Mucosa of rectum (tissue), 2 donors: ENCODE results near the gene PHRF1.

Experiments
- H3K27ac ChIP-seq, 2 donors: one replicate each; pipeline ENCODE4 v1.7.0; 2013; ENCODE audit warnings: inconsistent platforms in 2 of 2, low read depth in 2 of 2, low read length in 2 of 2
- H3K27me3 ChIP-seq, 2 donors: one replicate each; pipeline ENCODE4 v1.7.0; 2013; ENCODE audit warnings: low read length in 2 of 2; ENCODE audit not compliant: control insufficient read depth in 2 of 2, insufficient read depth in 2 of 2
- H3K36me3 ChIP-seq, 2 donors: one replicate each; pipeline ENCODE4 v1.7.0; 2013; ENCODE audit warnings: low read length in 2 of 2; ENCODE audit not compliant: control insufficient read depth in 2 of 2, insufficient read depth in 2 of 2
- H3K4me1 ChIP-seq, 2 donors: one replicate each; pipeline ENCODE4 v1.7.0; 2013; ENCODE audit warnings: low read length in 2 of 2, mild to moderate bottlenecking in 1 of 2; ENCODE audit not compliant: control insufficient read depth in 2 of 2, insufficient read depth in 2 of 2
- H3K4me3 ChIP-seq, 2 donors: one replicate each; pipeline ENCODE4 v1.7.0; 2013; ENCODE audit warnings: low read length in 2 of 2
- H3K9ac ChIP-seq, 2 donors: one replicate each; pipeline ENCODE4 v1.7.0; 2013; ENCODE audit warnings: low read length in 2 of 2, low read depth in 1 of 2, mild to moderate bottlenecking in 1 of 2
- H3K9me3 ChIP-seq, 2 donors: one replicate each; pipeline ENCODE4 v1.7.0; 2013; ENCODE audit warnings: low read length in 2 of 2; ENCODE audit not compliant: control insufficient read depth in 2 of 2
- donor health status: healthy.
- donor health status: Normal muscosa, but diverticular disease.

Gene PHRF1

DNA sequence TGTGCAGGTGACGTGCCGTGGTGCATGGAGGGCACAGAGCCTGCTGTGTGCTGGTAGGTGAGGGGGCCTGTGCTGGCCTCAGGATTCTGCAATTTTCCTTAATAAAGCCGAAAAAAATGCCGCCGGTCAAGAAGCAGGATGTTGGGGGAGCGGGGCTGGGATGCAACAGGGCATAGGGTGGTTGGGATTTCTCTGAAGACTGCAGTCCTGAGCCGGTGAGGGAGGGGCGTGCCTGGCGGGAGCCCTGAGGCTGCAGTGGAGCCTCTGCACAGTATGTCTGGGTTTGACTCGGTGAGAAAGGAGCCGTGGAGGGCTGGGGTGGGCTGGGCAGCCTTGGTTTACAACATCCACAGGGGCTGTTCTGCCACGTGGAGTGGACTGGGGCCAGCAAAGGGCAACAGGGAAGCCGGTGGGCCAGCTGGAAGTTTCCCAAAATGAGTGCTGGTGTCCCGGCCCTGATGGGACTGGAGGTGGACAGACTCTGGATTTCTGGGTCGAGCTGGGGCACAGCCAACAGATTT lies 47.1 kb downstream of the PHRF1 start:
- H3K9ac ChIP-seq, result peak overlapping the region in 1 of 2 donors; percentile 6
- peak overlapping the region in 1 of 2 donors; percentile 99 for H3K27ac ChIP-seq
- peaks cover 4 to 5% of the 10 kb centered on the region in 2 donors for H3K36me3 ChIP-seq
- peaks cover 0 to 4% of the 10 kb centered on the region in 2 donors for H3K27me3 ChIP-seq
- peaks cover 11 to 20% of the 10 kb centered on the region in 2 donors for H3K4me1 ChIP-seq
- H3K9me3 ChIP-seq, result no peaks in the 10 kb centered on the region
- peak overlapping the region in 1 of 2 donors; percentile 20 for H3K4me3 ChIP-seq

DNA sequence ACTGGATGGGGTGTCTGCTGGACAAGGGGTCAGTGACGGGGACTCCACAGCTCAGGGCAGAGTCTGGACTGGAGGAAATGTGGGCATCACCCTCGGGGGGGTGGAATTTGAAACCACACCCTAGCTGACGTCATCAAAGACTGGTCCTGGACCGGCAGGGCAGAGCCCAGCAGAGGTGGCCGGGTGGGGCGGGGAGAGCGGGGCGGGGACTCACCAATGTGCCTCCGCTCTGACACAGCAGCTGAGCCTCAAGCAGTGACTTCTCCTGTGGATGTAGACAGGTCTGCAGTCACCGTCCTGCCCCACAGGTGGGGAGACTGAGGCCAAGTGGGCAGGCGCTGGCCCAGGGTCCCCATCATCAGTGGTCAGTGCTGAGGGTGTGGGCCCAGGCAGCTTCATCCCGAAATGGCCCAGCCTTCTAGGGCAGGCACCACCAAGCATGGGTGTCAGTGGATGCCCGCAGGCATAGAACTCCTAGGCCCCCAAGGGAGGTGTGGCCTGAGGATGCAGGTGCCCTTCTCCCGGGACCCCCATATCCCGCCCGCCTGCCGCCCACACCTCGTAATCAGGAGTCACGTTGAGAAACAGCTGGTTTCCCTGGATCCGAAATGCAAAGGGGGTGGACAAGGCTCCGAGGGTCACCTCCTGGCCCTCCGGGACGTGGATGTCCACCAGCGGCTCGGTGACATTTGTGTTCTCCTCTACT lies 47.9 kb downstream of the PHRF1 start:
- H3K4me1 ChIP-seq, result peaks cover 11 to 20% of the 10 kb centered on the region in 2 donors
- peaks cover 0 to 4% of the 10 kb centered on the region in 2 donors for H3K27me3 ChIP-seq
- peak overlapping the region; percentile 96 to 99 for H3K27ac ChIP-seq
- H3K9ac ChIP-seq, result peak overlapping the region; percentile 77 to 81
- H3K4me3 ChIP-seq, result peak overlapping the region; percentile 69 to 76
- peaks cover 3 to 5% of the 10 kb centered on the region in 2 donors for H3K36me3 ChIP-seq
- H3K9me3 ChIP-seq, result no peaks in the 10 kb centered on the region

DNA sequence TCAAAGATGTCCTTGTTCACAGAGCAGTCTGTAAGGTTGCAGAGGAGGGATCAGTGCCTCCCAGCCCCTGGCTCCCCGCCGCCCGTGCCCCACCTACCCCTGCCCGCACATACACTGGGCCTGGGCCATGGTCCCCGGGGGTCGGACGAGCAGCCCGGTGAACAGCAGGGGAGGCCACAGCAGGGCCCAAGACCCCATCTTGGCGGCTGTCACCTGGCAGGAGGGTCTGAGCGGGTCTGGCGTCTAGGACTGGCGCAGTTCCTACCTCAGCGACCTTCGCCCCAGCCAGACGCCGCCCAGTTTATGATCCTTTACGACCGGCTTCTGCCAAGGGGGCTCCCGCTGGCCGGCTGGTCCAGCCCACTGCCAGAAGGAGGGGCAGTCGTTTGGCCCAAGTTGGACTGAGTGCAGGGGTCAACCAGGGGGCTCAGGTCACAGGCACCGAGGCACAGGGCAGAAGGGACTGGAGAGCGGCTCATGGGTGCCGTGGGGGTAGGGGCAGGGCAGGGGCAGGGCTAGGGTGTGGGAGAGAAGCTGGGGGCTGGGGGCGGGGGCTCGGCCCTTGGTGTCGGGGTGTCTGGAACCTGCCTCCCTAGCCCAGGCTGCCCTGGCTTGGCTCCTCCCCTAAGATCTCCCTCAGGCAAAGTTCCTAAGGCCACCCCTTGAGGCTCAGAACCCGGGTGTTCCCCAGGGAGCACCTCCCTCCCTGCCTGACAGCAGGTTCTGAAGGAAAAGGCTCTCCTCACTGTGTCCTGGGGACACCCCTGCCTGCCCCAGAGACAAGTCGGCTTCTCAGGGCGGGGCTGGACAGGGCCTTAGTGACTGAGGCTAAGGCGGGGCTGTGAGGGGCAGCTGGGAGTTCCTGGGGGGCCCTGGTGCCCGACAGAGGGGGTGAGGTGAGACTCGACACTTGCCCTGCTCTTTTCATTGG lies 48.7 kb downstream of the PHRF1 start, which contains the start of gene CDHR5:
Gene CDHR5, minus strand, starts transcription at position 251 of the 931 bp plus-strand sequence. Its CDS starts 53 bp downstream, at position 198.
- peaks cover 0 to 4% of the 10 kb centered on the region in 2 donors for H3K27me3 ChIP-seq
- H3K36me3 ChIP-seq, result peaks cover 3% of the 10 kb centered on the region in 2 donors
- no peaks in the 10 kb centered on the region for H3K9me3 ChIP-seq
- H3K9ac ChIP-seq, result peak within 1 kb of the TSS; percentile 77 to 81
- peak within 1 kb of the TSS; percentile 69 to 76 for H3K4me3 ChIP-seq
- peak within 1 kb of the TSS; percentile 96 to 99 for H3K27ac ChIP-seq
- H3K4me1 ChIP-seq, result peaks cover 11 to 20% of the 10 kb centered on the region in 2 donors

DNA sequence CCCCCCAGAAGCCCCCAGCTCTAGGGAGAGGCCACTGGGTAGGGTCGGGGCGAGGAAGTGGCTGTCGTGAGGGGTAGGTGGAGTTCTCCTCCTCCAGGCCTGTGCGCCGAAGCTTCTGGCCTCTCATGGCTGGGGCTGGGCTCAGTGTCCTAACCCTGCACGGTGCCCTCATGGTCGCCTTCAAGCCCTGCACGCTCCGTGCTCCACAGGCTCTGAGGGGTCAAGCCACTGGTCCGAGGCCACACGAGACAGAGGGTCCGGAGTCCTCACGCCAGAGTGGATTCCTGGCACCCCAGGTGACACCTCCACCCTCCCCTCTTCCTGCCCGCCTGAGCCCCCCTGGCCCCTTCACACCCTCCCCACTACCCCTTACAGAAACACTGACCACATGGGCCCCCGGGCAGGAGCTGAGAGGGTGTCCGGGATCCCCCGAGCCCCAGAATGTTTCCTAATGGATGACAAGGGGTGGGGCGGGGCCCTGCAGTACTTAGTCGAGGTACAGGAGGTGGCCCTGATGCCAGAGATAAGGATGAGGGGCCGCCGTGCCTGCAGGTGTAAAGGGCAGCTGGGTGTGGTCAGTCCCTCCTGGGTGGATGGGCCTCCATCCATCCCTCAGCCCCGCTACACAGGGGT lies 49.5 kb downstream of the PHRF1 start:
- Histone ChIP-seq H3K27ac (peak overlapping the region; percentile 96 to 99), H3K36me3 (no peaks in the 10 kb centered on the region), H3K4me1 (peaks cover 11 to 20% of the 10 kb centered on the region in 2 donors), H3K9ac (peak overlapping the region; percentile 41 to 77), H3K9me3 (no peaks in the 10 kb centered on the region), H3K27me3 (peaks cover 0 to 4% of the 10 kb centered on the region in 2 donors), H3K4me3 (peak overlapping the region; percentile 69 to 76)

DNA sequence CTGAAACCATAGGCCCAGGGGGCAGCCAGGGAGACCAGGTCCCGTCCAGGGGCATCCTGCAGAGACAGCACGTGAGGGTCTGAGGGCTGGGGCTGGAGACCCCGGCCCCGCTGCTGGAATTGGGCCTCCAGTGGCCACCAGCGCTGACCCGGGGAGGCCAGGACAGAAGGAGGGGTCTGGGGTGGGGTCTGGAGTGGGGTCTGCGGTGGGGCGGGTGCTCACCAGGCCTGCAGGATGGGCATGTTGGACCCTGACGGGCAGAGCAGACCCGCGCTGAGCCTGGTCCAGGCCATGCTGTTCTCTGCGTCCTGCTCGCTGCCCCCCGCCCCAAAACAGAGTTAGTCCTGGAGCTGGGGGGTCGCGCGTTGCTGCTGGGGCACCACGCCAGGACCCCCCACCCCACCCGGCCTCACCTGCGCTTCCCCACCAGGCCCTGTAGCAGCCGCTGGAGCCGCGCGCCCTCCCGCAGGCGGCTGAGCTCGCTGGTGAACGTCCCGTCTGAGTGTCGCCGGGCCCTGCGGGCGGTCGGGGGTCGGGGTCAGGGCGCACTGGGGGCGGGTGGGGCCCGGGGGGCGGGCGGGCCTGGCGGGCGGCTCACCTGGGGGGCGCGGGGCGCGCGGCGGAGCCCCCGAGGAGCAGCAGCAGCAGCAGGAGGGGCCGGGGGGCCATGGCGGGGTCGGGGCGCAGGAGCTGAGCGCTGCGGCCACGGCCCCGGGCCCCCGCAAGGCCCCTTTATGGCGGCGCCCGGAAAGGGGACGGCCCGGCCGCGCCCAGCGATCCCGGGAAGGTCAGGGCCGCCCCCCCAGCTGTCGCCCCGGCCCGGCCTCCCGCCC lies 50.4 kb downstream of the PHRF1 start, which contains the start of gene SCT:
Gene SCT, minus strand, starts transcription at position 707 of the 833 bp plus-strand sequence. Its CDS starts 38 bp downstream, at position 669.
- Histone ChIP-seq H3K27ac (peak within 1 kb of the TSS in 1 of 2 donors; percentile 99), H3K4me3 (no peak within 1 kb of the TSS), H3K4me1 (peaks cover 11 to 20% of the 10 kb centered on the region in 2 donors), H3K9ac (no peak within 1 kb of the TSS), H3K9me3 (no peaks in the 10 kb centered on the region), H3K27me3 (peaks cover 0 to 4% of the 10 kb centered on the region in 2 donors), H3K36me3 (no peaks in the 10 kb centered on the region)

DNA sequence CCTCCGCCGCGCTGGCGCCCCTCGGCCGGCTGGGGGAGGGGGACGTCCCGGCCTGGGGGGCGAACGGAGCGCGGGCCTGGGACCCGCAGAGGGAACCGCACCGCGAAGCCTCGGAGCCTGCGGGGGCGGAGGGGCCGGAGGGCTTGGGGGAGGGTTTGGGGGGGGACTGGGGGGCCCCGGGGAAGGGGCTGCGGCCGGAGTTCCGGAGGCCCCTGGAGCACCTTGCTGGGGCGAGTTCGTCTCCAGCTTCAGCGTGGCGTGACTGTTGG lies 51.0 kb downstream of the PHRF1 start:
- Histone ChIP-seq H3K27ac (no peak overlapping the region), H3K27me3 (peaks cover 0 to 4% of the 10 kb centered on the region in 2 donors), H3K4me3 (no peak overlapping the region), H3K36me3 (no peaks in the 10 kb centered on the region), H3K9ac (no peak overlapping the region), H3K4me1 (peaks cover 11 to 20% of the 10 kb centered on the region in 2 donors), H3K9me3 (no peaks in the 10 kb centered on the region)

DNA sequence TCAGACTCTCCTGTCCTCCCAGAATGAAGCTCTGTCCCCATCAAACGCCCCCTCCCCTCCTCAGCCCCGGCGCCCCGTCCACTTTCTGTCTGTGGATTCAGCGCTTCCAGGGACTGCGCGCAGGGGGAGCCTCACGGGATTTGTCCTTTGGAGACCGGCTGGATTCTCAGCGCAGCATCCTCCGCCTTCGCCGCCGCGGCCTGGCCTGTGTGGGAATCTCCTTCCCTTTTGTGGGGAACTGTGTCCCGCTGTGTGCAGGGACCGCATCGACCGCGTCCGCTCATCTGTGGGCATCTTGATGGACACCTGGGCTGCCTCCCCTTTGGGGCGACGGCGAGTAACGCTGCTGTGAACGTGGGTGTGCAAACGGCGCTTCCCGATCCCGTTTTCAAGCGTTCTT lies 51.8 kb downstream of the PHRF1 start:
- H3K27me3 ChIP-seq, result peaks cover 0 to 4% of the 10 kb centered on the region in 2 donors
- peaks cover 11 to 20% of the 10 kb centered on the region in 2 donors for H3K4me1 ChIP-seq
- H3K9me3 ChIP-seq, result no peaks in the 10 kb centered on the region
- H3K9ac ChIP-seq, result no peak overlapping the region
- H3K36me3 ChIP-seq, result no peaks in the 10 kb centered on the region
- H3K4me3 ChIP-seq, result no peak overlapping the region
- no peak overlapping the region for H3K27ac ChIP-seq

DNA sequence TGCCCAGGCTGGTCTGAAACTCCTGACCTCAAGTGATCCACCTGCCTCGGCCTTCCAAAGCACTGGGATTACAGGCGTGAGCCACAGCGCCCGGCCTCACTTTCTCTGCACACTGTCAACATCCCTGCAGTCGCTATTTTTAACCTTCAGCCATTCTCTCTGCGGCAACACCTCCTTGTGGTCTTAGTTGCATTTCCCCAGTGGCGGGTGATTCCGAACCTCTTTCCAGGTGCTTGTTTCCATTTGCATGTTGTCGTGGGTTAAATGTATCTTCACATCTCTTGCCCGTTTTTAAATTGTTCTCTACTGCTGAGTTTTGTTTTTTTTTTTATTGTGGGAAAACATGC lies 52.9 kb downstream of the PHRF1 start:
- Histone ChIP-seq H3K9ac (no peak overlapping the region), H3K36me3 (no peaks in the 10 kb centered on the region), H3K27ac (no peak overlapping the region), H3K27me3 (peaks cover 0 to 3% of the 10 kb centered on the region in 2 donors), H3K4me1 (peaks cover 11 to 15% of the 10 kb centered on the region in 2 donors), H3K4me3 (no peak overlapping the region), H3K9me3 (no peaks in the 10 kb centered on the region)

DNA sequence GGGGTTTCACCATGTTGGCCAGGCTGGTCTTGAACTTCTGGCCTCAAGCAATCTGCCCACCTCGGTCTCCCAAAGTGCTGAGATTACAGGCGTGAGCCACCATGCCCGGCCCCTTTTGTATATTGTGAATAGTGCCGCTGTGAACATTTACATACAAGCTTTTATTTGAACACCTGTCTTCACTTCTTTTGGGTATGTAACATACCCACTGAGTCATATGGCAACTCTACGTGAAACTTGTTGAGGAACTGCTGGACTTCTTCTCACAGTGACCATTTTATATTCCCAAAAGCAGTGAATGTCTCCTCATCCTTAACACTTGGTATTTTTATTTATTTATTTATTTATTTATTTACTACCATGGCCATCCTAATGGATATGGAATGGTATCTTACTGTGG lies 54.6 kb downstream of the PHRF1 start:
- H3K9ac ChIP-seq, result no peak overlapping the region
- H3K4me3 ChIP-seq, result no peak overlapping the region
- no peak overlapping the region for H3K27ac ChIP-seq
- no peaks in the 10 kb centered on the region for H3K27me3 ChIP-seq
- H3K36me3 ChIP-seq, result no peaks in the 10 kb centered on the region
- H3K9me3 ChIP-seq, result no peaks in the 10 kb centered on the region
- H3K4me1 ChIP-seq, result peaks cover 7 to 8% of the 10 kb centered on the region in 2 donors
